ENCODE results near the gene SLC38A9.
A peak's percentile ranks its signal among the peaks of the same experiment; 100 is the strongest.

DNA sequence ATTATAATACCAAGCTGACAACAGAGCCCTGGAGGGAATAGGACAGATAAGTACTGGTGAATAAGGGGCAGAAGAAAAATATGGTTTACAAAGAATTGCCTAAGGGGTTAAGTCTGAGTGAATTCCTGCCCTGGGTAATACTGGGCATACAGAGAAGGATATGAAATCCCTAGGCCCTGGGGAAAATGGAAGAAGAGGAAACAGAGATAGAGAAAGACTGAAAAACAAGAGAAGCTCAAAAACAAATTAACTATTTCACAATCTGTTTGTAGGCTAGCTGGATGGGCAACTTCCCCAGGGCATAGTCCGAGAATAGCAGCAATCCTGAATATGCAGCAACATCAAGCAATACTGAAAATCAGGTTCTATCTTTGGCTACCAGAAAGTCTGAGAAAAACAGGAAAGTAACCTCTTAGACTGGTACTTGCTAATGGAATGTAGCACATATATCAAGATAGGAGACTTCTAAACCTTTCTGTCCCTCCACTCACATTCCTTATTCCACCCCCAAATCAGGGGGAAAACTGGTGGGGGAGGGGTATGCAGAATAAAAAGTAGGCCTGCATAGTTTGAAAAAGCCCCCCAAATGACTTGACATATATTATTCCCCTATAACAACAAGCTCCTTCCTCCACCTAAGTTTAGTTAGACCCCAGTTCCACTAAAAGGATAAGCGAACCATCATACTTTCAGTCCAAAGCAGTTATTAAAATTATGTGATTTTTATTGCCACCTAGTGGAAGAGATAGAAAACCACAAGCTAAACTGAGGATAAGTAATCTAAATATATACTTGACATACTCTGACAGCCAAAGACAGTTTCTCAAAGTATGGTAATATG is 20.6 kb downstream of the SLC38A9 start:
- TF ChIP-seq, protein P1, sequence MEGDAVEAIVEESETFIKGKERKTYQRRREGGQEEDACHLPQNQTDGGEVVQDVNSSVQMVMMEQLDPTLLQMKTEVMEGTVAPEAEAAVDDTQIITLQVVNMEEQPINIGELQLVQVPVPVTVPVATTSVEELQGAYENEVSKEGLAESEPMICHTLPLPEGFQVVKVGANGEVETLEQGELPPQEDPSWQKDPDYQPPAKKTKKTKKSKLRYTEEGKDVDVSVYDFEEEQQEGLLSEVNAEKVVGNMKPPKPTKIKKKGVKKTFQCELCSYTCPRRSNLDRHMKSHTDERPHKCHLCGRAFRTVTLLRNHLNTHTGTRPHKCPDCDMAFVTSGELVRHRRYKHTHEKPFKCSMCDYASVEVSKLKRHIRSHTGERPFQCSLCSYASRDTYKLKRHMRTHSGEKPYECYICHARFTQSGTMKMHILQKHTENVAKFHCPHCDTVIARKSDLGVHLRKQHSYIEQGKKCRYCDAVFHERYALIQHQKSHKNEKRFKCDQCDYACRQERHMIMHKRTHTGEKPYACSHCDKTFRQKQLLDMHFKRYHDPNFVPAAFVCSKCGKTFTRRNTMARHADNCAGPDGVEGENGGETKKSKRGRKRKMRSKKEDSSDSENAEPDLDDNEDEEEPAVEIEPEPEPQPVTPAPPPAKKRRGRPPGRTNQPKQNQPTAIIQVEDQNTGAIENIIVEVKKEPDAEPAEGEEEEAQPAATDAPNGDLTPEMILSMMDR (IDR thresholded peaks at IDR 0.05): peak; percentile 29 to 78 (median 55)
- no peak for TF ChIP-seq POLR2A (IDR thresholded peaks at IDR 0.05)
